Stimulated activated CD4-positive, alpha-beta T cell treated with anti-CD3 and anti-CD28 coated beads, Interleukin-1b, Interleukin-23, amount 100 ng/mL, for 1 hour (primary cell): ENCODE measurements around the gene CDC16.
"Not testable (repeated sequence)": the region's sequence is repeated elsewhere in the genome, so short reads cannot be mapped to it uniquely, and the experiment has no call there.

Experiments used
- DNase-seq, 2 donors: peaks; one replicate each; pipeline ENCODE4 v3.0.0-alpha.2; 2020; ENCODE audit warnings: low read depth in 2 of 2

Gene CDC16, protein sequence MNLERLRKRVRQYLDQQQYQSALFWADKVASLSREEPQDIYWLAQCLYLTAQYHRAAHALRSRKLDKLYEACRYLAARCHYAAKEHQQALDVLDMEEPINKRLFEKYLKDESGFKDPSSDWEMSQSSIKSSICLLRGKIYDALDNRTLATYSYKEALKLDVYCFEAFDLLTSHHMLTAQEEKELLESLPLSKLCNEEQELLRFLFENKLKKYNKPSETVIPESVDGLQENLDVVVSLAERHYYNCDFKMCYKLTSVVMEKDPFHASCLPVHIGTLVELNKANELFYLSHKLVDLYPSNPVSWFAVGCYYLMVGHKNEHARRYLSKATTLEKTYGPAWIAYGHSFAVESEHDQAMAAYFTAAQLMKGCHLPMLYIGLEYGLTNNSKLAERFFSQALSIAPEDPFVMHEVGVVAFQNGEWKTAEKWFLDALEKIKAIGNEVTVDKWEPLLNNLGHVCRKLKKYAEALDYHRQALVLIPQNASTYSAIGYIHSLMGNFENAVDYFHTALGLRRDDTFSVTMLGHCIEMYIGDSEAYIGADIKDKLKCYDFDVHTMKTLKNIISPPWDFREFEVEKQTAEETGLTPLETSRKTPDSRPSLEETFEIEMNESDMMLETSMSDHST

GRCh38 chr13:114234645-114235421 lies at the start of gene CDC16:
Gene CDC16, plus strand, starts transcription at chr13:114234897. Its CDS starts 188 bp downstream, at chr13:114235085.
- DNase-seq: peak; percentile 44 to 87

DNA sequence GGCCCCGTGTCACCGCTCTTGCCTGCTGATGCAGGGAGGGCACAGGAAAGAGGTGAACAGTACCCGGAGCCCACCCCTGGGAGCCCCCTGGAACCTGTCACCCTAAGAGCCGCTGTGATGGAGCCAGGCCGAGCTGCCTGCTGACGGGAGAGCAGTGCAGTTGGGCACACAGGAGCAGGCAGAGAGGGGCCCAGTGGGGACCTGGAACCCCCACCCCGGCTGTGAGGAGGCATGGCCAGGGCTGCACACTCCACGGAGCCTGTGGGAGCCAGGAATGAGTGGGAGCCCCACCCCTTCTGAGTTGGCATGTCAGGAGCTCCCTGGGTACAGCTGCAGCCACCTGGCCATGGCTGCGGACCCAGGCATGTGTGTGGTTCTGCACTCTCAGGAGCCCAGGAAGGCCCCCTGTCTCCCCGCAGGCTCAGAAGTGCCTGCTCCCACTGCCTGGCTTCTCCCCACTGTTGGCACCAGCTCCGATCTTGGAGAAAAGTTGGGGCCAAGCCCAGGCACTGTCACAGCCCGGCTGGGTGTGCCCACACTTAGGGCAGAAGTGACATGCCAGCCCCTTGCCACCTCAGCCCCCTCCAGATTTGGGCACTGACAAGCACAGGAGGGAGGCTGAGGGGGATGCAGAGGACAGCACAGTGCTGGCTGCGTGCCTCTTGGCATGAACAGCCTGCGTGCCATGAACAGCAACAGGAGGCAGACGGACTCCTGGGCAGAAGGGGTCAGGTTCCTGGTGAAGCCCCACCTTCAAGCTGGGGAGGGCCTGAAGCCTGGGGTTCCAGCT lies 49.3 kb upstream of the CDC16 start:
- DNase-seq: no peak

- DNase-seq: no peak
These were observed 39.8 kb upstream of the CDC16 start for GRCh38 chr13:114194853-114195252.

- DNase-seq: no peak
These were observed 38.1 kb upstream of the CDC16 start for GRCh38 chr13:114196629-114197028.

DNA sequence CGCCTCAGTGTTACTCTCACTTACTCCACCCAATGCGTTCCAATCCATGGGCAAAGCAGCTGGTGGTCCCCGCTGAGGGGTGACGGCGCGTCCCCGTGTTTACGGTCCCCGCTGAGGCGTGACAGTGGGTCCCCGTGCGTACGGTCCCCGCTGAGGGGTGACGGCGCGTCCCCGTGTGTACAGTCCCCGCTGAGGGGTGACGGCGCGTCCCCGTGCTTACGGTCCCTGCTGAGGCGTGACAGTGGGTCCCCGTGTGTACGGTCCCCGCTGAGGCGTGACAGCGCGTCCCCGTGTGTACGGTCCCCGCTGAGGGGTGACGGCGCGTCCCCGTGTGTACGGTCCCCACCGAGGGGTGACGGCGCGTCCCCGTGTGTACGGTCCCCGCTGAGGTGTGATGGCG lies 36.1 kb upstream of the CDC16 start:
- DNase-seq: no peak

DNA sequence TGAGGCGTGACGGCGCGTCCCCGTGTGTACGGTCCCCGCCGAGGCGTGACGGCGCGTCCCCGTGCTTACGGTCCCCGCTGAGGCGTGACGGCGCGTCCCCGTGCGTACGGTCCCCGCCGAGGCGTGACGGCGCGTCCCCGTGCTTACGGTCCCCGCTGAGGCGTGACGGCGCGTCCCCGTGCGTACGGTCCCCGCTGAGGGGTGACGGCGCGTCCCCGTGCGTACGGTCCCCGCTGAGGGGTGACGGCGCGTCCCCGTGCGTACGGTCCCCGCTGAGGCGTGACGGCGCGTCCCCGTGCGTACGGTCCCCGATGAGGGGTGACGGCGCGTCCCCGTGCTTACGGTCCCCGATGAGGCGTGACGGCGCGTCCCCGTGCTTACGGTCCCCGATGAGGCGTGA lies 35.2 kb upstream of the CDC16 start:
- DNase-seq: not testable (repeated sequence)

DNA sequence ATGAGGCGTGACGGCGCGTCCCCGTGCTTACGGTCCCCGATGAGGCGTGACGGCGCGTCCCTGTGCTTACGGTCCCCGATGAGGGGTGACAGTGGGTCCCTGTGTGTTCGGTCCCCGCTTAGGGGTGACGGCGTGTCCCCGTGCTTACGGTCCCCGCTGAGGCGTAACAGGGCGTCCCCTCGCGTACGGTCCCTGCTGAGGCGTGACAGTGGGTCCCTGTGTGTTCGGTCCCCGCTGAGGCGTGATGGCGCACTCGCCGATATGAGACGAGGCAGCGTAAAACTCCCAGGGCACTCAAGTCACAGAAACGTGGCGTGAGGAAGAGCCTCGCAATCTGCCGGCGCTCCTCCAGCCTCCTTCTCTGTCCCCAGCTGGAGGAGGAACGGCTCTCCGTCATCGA lies 34.7 kb upstream of the CDC16 start:
- DNase-seq: no peak

DNA sequence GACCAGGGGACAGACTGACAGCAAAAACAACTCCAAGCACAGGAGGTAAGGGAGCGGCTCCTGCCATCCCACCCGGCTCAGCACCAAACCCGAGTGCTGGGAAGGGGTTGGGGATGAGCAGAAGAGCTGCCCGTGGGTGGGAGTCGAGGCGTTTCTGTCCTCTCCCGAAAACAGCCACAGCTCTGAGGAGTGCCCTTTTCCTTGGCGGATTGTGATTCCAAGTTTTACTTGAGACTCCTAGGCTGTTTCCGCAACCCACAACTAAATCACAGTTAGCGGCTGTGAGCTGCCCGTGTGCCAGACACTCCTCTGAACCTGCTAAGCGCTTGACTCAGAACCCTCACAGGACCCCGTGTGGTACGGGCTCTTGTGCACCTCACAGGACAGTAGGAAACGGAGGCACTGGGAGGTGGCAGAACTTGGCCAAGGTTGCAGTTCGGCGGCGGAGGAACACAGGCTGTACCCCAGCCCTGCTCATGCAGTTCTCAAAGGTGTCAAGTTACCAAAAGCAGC lies 34.2 kb upstream of the CDC16 start:
- no peak for DNase-seq

- DNase-seq: no peak
These were observed 32.1 kb upstream of the CDC16 start for GRCh38 chr13:114202581-114202980.

DNA sequence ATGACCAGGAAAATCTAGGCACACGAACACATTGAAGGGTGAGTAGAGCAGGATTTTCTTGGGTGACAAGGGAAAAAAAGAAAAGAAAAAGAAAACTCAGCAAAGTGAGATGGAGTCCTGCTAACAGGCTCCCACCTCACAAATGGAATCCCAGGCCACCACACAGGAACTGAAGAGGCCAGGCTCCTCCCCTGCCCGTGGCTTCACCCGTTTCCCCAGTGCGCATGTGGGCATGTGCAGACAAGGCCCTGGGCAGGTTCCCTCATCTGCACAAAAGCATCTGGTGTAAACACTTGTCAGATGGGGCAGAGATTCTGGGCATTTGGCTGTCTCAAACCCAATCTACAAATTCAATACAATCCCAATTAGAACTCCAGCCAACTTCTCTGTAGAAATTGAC lies 31.2 kb upstream of the CDC16 start:
- no peak for DNase-seq

- DNase-seq: no peak
These were observed 29.8 kb upstream of the CDC16 start for GRCh38 chr13:114204894-114205293.

DNA sequence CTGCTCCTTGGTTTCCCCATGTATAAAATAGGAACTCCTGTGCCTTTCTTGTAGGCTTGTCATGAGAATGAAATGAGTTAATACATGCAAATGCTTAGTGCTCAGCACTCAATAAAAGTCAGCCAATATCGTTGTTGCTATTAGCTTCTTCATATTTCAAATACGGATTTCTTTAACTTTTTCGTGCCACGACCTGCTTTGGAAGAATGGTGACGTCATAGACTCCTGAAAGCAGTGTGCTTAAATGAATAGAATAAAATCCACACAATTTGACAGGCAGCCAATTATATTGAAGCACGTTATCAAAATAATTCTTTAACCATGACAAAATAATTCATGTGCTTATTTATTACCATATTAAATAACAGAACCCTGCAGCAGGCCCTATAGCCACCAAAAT lies 26.6 kb upstream of the CDC16 start:
- DNase-seq: no peak

GRCh38 chr13:114211446-114212157 lies 23.1 kb upstream of the CDC16 start:
- DNase-seq: no peak

GRCh38 chr13:114212158-114212495 lies 22.6 kb upstream of the CDC16 start:
- no peak for DNase-seq

DNA sequence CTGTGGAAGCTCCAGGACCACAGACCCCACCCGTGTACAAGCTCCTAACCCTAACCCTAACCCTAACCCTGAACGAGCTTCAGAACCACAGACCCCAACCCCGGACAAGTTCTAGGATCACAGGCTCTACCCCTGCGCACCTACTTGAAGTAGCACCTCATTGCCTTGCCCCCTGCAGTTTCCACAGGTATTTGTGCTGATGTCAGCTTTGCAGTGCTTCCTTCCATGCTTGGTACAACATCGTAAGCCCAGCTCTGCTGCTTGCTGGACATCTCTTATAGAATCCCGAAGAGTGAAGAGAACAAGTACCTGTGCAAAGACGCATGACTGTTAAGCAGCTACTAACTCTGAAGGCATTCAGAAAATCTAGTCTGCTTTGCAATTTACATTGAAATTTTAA lies 20.7 kb upstream of the CDC16 start:
- no peak for DNase-seq

DNA sequence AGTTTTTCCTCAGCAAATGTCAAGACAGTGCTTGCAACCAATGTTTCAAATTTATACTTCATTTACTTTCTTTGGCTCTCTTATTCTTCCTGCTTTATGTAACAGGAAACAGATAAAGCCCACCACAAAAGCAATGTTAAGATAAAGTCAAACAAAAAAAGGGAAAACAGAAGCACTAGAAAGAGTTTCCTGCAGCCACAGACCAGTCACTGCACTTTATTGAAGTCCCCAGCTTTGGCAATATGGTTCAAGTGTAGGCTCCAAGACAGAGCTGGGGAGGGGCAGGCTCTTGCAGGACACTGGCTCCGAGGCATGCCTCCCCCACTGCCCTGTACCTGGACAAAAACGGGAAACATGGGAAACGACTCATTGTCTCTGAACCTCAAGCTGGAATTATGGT lies 15.3 kb upstream of the CDC16 start:
- no peak for DNase-seq

- no peak for DNase-seq
These were observed 12.2 kb upstream of the CDC16 start for GRCh38 chr13:114222461-114222968.

GRCh38 chr13:114224201-114224600 lies 10.5 kb upstream of the CDC16 start:
- DNase-seq: no peak

GRCh38 chr13:114225610-114226009 lies 9.1 kb upstream of the CDC16 start:
- DNase-seq: no peak

DNA sequence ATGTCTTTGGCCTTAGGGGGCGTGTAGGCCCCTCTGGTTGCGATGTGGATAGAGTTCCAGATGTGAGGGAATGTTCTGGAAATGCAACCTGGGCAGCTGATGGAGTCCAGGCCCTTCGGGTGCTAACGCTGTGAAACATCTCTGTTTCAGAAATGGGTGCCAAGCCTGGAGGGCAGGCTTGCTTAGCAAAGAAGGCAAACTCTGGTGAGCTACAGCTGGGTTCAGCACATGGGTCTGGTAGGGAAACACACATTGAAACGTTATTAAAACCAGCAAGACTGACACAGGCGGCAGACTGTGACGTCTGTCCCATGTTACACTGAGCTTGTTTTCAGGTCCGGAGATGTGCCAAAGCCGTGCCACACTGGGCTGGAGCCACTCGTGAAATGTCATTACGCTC lies 8.6 kb upstream of the CDC16 start:
- DNase-seq: no peak
